Mesothelial cell of epicardium (in vitro differentiated cells): ENCODE results near the gene OPHN1. TPM values are rescaled to one million over a fixed set of nuclear protein-coding genes. Genes with fewer than 3 reads are reported as not detected.

ENCODE experiments used
- DNase-seq, 2 experiments: peaks; one replicate each; pipeline ENCODE4 v3.0.0; 2021; ENCODE audit warnings: low spot score in 2 of 2; ENCODE audit not compliant: unreplicated experiment in 2 of 2
- H3K27ac Mint-ChIP-seq: 2 replicates; pipeline ENCODE4 v1.8.0; 2021; ENCODE audit warnings: mixed read lengths
- H3K27me3 Mint-ChIP-seq: 2 replicates; pipeline ENCODE4 v1.8.0; 2021; ENCODE audit warnings: low read depth, mixed read lengths
- H3K36me3 Mint-ChIP-seq: 2 replicates; pipeline ENCODE4 v1.8.0; 2021; ENCODE audit warnings: mixed read lengths
- H3K4me1 Mint-ChIP-seq: 2 replicates; pipeline ENCODE4 v1.8.0; 2021; ENCODE audit warnings: mixed read lengths
- H3K4me3 Mint-ChIP-seq: 2 replicates; pipeline ENCODE4 v1.8.0; 2021; ENCODE audit warnings: mild to moderate bottlenecking, moderate library complexity, mixed read lengths
- H3K9me3 Mint-ChIP-seq: 2 replicates; pipeline ENCODE4 v1.8.0; 2021; ENCODE audit warnings: mixed read lengths
- CTCF ChIP-seq: fragments of 200-600 bp; sonication (generic); IDR thresholded peaks from one replicate; pipeline ENCODE4 v1.5.0; 2021; ENCODE audit warnings: antibody characterized with exemption; ENCODE audit not compliant: unreplicated experiment
- total RNA-seq: library from RNA; stranded (reverse); gene quantifications from 3 replicates; pipeline ENCODE4 v1.2.1, GENCODE V29; 2021

The OPHN1 gene
- total RNA-seq, 1 donor from 2014 or later = 8.6 TPM

GRCh38 chrX:68424719-68425118 is 8.6 kb downstream of the OPHN1 start:
- Mint-ChIP-seq H3K27ac (no peak overlapping the region), H3K4me3 (no peak overlapping the region), H3K4me1 (no peaks in the 10 kb centered on the region), H3K36me3 (peaks cover 3% of the 10 kb centered on the region), H3K27me3 (no peaks in the 10 kb centered on the region), H3K9me3 (peaks cover 22% of the 10 kb centered on the region)
- no peak for DNase-seq
- no peak for TF ChIP-seq CTCF

- Mint-ChIP-seq H3K27me3 (no peaks in the 10 kb centered on the region), H3K27ac (no peak overlapping the region), H3K4me3 (no peak overlapping the region), H3K36me3 (peaks cover 5% of the 10 kb centered on the region), H3K4me1 (no peaks in the 10 kb centered on the region), H3K9me3 (peaks cover 27% of the 10 kb centered on the region)
- TF ChIP-seq CTCF = no peak
- DNase-seq = no peak
These were observed 10.8 kb downstream of the OPHN1 start for GRCh38 chrX:68422478-68422877.

- no peaks in the 10 kb centered on the region for H3K27me3 Mint-ChIP-seq
- H3K9me3 Mint-ChIP-seq = peaks cover 27% of the 10 kb centered on the region
- H3K36me3 Mint-ChIP-seq = peaks cover 5% of the 10 kb centered on the region
- H3K4me1 Mint-ChIP-seq = no peaks in the 10 kb centered on the region
- DNase-seq = no peak
- H3K4me3 Mint-ChIP-seq = no peak overlapping the region
- TF ChIP-seq CTCF = no peak
- no peak overlapping the region for H3K27ac Mint-ChIP-seq
These were observed 11.7 kb downstream of the OPHN1 start for GRCh38 chrX:68421636-68422035.

GRCh38 chrX:68420559-68420958 is 12.7 kb downstream of the OPHN1 start:
- no peak overlapping the region for H3K4me3 Mint-ChIP-seq
- no peak for TF ChIP-seq CTCF
- H3K27ac Mint-ChIP-seq = no peak overlapping the region
- H3K4me1 Mint-ChIP-seq = no peaks in the 10 kb centered on the region
- H3K9me3 Mint-ChIP-seq = peaks cover 32% of the 10 kb centered on the region
- H3K27me3 Mint-ChIP-seq = no peaks in the 10 kb centered on the region
- DNase-seq = no peak
- peaks cover 5% of the 10 kb centered on the region for H3K36me3 Mint-ChIP-seq

GRCh38 chrX:68419975-68420374 is 13.3 kb downstream of the OPHN1 start:
- Mint-ChIP-seq H3K36me3 (peaks cover 5% of the 10 kb centered on the region), H3K4me1 (no peaks in the 10 kb centered on the region), H3K27me3 (no peaks in the 10 kb centered on the region), H3K9me3 (peaks cover 32% of the 10 kb centered on the region), H3K27ac (no peak overlapping the region), H3K4me3 (no peak overlapping the region)
- TF ChIP-seq CTCF = no peak
- no peak for DNase-seq

GRCh38 chrX:68417651-68418050 is 15.6 kb downstream of the OPHN1 start:
- Mint-ChIP-seq H3K36me3 (peaks cover 5% of the 10 kb centered on the region), H3K9me3 (peaks cover 28% of the 10 kb centered on the region), H3K27me3 (no peaks in the 10 kb centered on the region), H3K27ac (no peak overlapping the region), H3K4me1 (peaks cover 11% of the 10 kb centered on the region), H3K4me3 (no peak overlapping the region)
- no peak for DNase-seq
- TF ChIP-seq CTCF = no peak
